SK-N-SH (cell line): Measurements from ENCODE around the gene GLI2.

ENCODE experiments used
- CTCF ChIP-seq: fragments of 200-600 bp; sonication (generic); IDR thresholded peaks from 2 replicates; pipeline ENCODE4 v1.6.1; 2017; ENCODE audit warnings: antibody characterized with exemption, mild to moderate bottlenecking, moderate library complexity
- EP300 ChIP-seq, 2 experiments: IDR thresholded peaks; 2 replicates each; pipeline versions ENCODE4 v1.4.0 to v1.6.1; 2012; ENCODE audit warnings: borderline replicate concordance in 1 of 2, low read depth in 1 of 2, low read length in 1 of 2
- TAF1 ChIP-seq: IDR thresholded peaks from 2 replicates; pipeline ENCODE4 v1.6.1; 2012; ENCODE audit warnings: low read depth, mild to moderate bottlenecking, low read length, moderate library complexity, borderline replicate concordance

DNA sequence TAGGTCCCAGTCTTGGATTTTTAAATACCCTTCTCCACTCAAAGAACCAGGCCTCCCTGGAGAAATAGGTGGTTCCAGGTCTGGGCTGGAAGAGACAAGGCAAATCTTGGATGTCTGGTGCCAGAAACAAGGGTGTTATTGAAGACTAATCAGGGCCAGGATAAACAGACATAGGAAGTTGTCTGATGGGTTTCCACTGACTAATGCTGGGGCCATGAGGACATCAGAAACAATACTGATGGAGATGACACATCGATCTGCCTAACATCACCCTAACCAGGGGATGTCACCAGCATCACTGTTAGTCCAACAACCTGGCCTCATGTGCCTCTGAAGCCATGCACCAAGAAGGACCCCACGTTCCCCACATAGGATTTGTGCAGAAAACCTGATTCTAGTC lies 42.5 kb upstream of the GLI2 start:
- TF ChIP-seq EP300 (IDR thresholded peaks at IDR 0.05; ENCODE audit: borderline replicate concordance in 1 of 2, low read depth in 1 of 2, low read length in 1 of 2) (no peak), TAF1 (no peak), CTCF (no peak)
